Adrenal gland (tissue), 12 donors: ENCODE measurements around the gene AMBP. TPM values are rescaled to one million over a fixed set of nuclear protein-coding genes. Genes with fewer than 3 reads are reported as not detected.
A peak's percentile ranks its signal among the peaks of the same experiment; 100 is the strongest.

Source experiments
- DNase-seq, 7 donors: peaks; one replicate each; pipeline ENCODE4 v3.0.0-alpha.2; 2019 to 2020
- H3K27ac ChIP-seq, 5 donors: fragments of 200-600 bp; sonication (generic) in 4 of 5; 1 replicate in 3 of 5; 2 replicates in 2 of 5; pipeline versions ENCODE4 v1.5.1 to v1.8.0; 2016 to 2020; ENCODE audit warnings: mild to moderate bottlenecking in 1 of 5
- H3K27me3 ChIP-seq: fragments of 200-600 bp; 2 replicates; pipeline ENCODE4 v1.8.0; 2021
- H3K36me3 ChIP-seq, 2 donors: fragments of 200-600 bp; replicated peaks in 1 of 2; 1 replicate in 1 of 2; 2 replicates in 1 of 2; pipeline versions ENCODE4 v1.5.1 to v1.8.0; 2018 to 2022
- H3K4me1 ChIP-seq, 2 donors: fragments of 200-600 bp; replicated peaks in 1 of 2; 1 replicate in 1 of 2; 2 replicates in 1 of 2; pipeline versions ENCODE4 v1.5.1 to v1.8.0; 2018 to 2021
- H3K4me3 ChIP-seq, 4 donors: fragments of 200-600 bp; sonication (generic) in 3 of 4; one replicate each; pipeline ENCODE4 v1.5.1; 2016 to 2018
- H3K9me3 ChIP-seq, 3 donors: fragments of 200-600 bp; sonication (generic) in 1 of 3; replicated peaks in 1 of 3; 1 replicate in 2 of 3; 2 replicates in 1 of 3; pipeline versions ENCODE4 v1.5.1 to v1.8.0; 2016 to 2021
- CTCF ChIP-seq, 6 experiments: fragments of 450-650 bp in 4 of 6; fragments of 200-600 bp in 2 of 6; sonication (generic) in 1 of 6; IDR thresholded peaks; 1 replicate in 5 of 6; 2 replicates in 1 of 6; pipeline versions ENCODE4 v1.5.1 to v1.8.0; 2016 to 2021; ENCODE audit warnings: antibody characterized with exemption in 6 of 6, mild to moderate bottlenecking in 2 of 6, moderate library complexity in 1 of 6
- POLR2A ChIP-seq, 2 donors: fragments of 450-650 bp; IDR thresholded peaks; one replicate each; pipeline ENCODE4 v1.6.1; 2017; ENCODE audit warnings: antibody characterized with exemption in 2 of 2, mild to moderate bottlenecking in 2 of 2, moderate library complexity in 1 of 2
- WGBS, 4 donors: extraction: QIAGEN DNeasy Blood & Tissue Kit in 2 of 4; methylation state at CpG; one replicate each; pipeline versions ENCODE4 v1.1.5 to v1.1.7; 2013 to 2017; 5-methylcytosine and 5-hydroxymethylcytosine counted together
- intact Hi-C, 2 donors: fragments of 100-400 bp; cut with DNase I; formaldehyde crosslinking; loops; one replicate each; pipeline versions ENCODE4 v1.14.1 to v1.15.0; 2022 to 2023
- polyA plus RNA-seq, 3 donors: library from polyadenylated mRNA; stranded (reverse); fragments of 200-250 nt in 2 of 3; fragments of 350-450 nt in 1 of 3; fragmentation: Illumina TruSeq in 1 of 3; extraction: RNeasy Lipid Tissue Mini Kit (QIAGEN cat#74804) in 1 of 3; gene quantifications; one replicate each; pipeline ENCODE4 v1.2.3, GENCODE V29; 2013 to 2014
- total RNA-seq, 9 donors: library from RNA; depleted of rRNA in 4 of 9; stranded (reverse); fragments of >200 nt in 4 of 9; fragments of 120-200 nt in 1 of 9; fragmentation: NEBNext Ultra II Directional in 1 of 9; extraction: Animal tissue kit (Norgen Biotek cat#: 25700) in 1 of 9; gene quantifications; one replicate each; pipeline versions ENCODE4 v1.1.0 to v1.2.4, GENCODE V29; 2013 to 2023
- donor health status: healthy with polysubstance abuse.
- donor health status: Bipolar disorder and iron deficiency.
- donor health status: DM: yes; HTN: yes; CAD: no.
- donor health status: DM: no; HTN: no; CAD: no.
- donor health status: DM: no; HTN: no; CAD: no.
- donor health status: DM: yes; HTN: yes; CAD: no.

Gene AMBP
- total and polyA plus RNA-seq, 12 donors = 0.17 to 2.8 (median 0.44) TPM; not detected in 5

- peaks cover 0 to 24% of the 10 kb centered on the region in 2 donors for H3K36me3 ChIP-seq
- H3K4me1 ChIP-seq = no peaks in the 10 kb centered on the region
- intact Hi-C loops = no loop called here
- H3K4me3 ChIP-seq = no peak overlapping the region
- H3K27me3 ChIP-seq = no peaks in the 10 kb centered on the region
- H3K27ac ChIP-seq = no peak overlapping the region
- no peaks in the 10 kb centered on the region for H3K9me3 ChIP-seq
- WGBS, 4 donors = 85 to 90% (median 88%) methylated on average over 12 of the region's 12 CpGs
- TF ChIP-seq POLR2A (IDR thresholded peaks at IDR 0.05) (no peak), CTCF (IDR thresholded peaks at IDR 0.05) (no peak)
- DNase-seq = peak in 2 of 7 donors; percentile 10 to 44
Observed at GRCh38 chr9:114029311-114030170, 48.6 kb downstream of the AMBP start.

- H3K4me3 ChIP-seq = no peak overlapping the region
- H3K27ac ChIP-seq = no peak overlapping the region
- WGBS, 4 donors = 91 to 98% (median 97%) methylated on average over 11 to 22 of the region's 22 CpGs
- TF ChIP-seq CTCF (IDR thresholded peaks at IDR 0.05) = no peak
- TF ChIP-seq POLR2A (IDR thresholded peaks at IDR 0.05) = no peak
- peaks cover 0 to 5% (median 0%) of the 10 kb centered on the region in 3 donors for H3K9me3 ChIP-seq
- no peaks in the 10 kb centered on the region for H3K4me1 ChIP-seq
- H3K27me3 ChIP-seq = no peaks in the 10 kb centered on the region
- peaks cover 0 to 24% of the 10 kb centered on the region in 2 donors for H3K36me3 ChIP-seq
- peak in 1 of 7 donors; percentile 46 for DNase-seq
- intact Hi-C loops = no loop called here
Observed at GRCh38 chr9:114028646-114029045, 49.5 kb downstream of the AMBP start.

GRCh38 chr9:114027863-114028465 is 50.1 kb downstream of the AMBP start:
- no peak for TF ChIP-seq POLR2A (IDR thresholded peaks at IDR 0.05)
- TF ChIP-seq CTCF (IDR thresholded peaks at IDR 0.05) = no peak
- WGBS, 4 donors = 96 to 100% (median 98%) methylated on average over 1 to 4 of the region's 4 CpGs
- Histone ChIP-seq H3K4me1 (no peaks in the 10 kb centered on the region), H3K27me3 (no peaks in the 10 kb centered on the region), H3K36me3 (peaks cover 0 to 23% of the 10 kb centered on the region in 2 donors), H3K4me3 (no peak overlapping the region), H3K27ac (no peak overlapping the region), H3K9me3 (peaks cover 0 to 12% (median 0%) of the 10 kb centered on the region in 3 donors)
- intact Hi-C loops = no loop called here
- peak in 1 of 7 donors; percentile 15 for DNase-seq

- Histone ChIP-seq H3K4me1 (no peaks in the 10 kb centered on the region), H3K36me3 (peaks cover 0 to 16% of the 10 kb centered on the region in 2 donors), H3K4me3 (no peak overlapping the region), H3K27me3 (no peaks in the 10 kb centered on the region), H3K9me3 (peaks cover 0 to 15% (median 4%) of the 10 kb centered on the region in 3 donors), H3K27ac (no peak overlapping the region)
- no peak for TF ChIP-seq POLR2A (IDR thresholded peaks at IDR 0.05)
- TF ChIP-seq CTCF (IDR thresholded peaks at IDR 0.05) = no peak
- 79 to 89% (median 82%) methylated on average over 9 to 13 of the region's 13 CpGs for WGBS, 4 donors
- intact Hi-C loops = no loop called here
- peak in 2 of 7 donors; percentile 17 to 40 for DNase-seq
Observed at GRCh38 chr9:114027159-114027862, 50.8 kb downstream of the AMBP start.
